HCT116 (cell line): ENCODE measurements around the gene RFPL2. TPM values are rescaled to one million over a fixed set of nuclear protein-coding genes. Genes with fewer than 3 reads are reported as not detected.

ENCODE experiments used
- ATAC-seq: fragments of 200-7000 bp; cut with Tn5 transposase; 2 replicates; pipeline ENCODE4 v1.9.1; 2020; ENCODE audit warnings: mild to moderate bottlenecking, moderate library complexity
- BruUV-seq: library from RNA; stranded (reverse); fragments of 400-500 nt; replicated peaks from 2 replicates; lab custom pipeline; 2021; lab: Mats Ljungman, UMichigan
- CTCF ChIA-PET: fragments of 300-600 bp; sonication (Branson Sonifier 250); formaldehyde crosslinking; loops from one replicate; lab custom pipeline; 2021; ENCODE audit warnings: antibody characterized with exemption; lab: Charles Lee
- POLR2A ChIA-PET: fragments of 300-600, 350-600 bp; sonication (Branson Sonifier 250); formaldehyde crosslinking; loops from one replicate; lab custom pipeline; 2021; ENCODE audit warnings: antibody characterized with exemption; lab: Charles Lee
- RAD21 ChIA-PET, 2 experiments: fragments of 300-600 bp; sonication (Branson Sonifier 250); formaldehyde crosslinking; loops; one replicate each; lab custom pipeline; 2023; ENCODE audit warnings: low total read pairs in 2 of 2; ENCODE audit not compliant: uncharacterized antibody in 2 of 2, unreplicated experiment in 2 of 2, low non-redundant PET in 1 of 2; lab: Charles Lee
- DNase-seq: peaks from one replicate; pipeline ENCODE4 v3.0.0-alpha.2; 2010; ENCODE audit warnings: low read depth, low spot score
- H2AFZ ChIP-seq: fragments of 200-600 bp; shearing (Covaris generic), sonication (generic); 2 replicates; pipeline ENCODE4 v1.6.1; 2017; ENCODE audit warnings: low read depth, mixed run types, mixed read lengths, antibody characterized with exemption, low read length; ENCODE audit not compliant: poor library complexity, severe bottlenecking
- H3K27ac ChIP-seq: 2 replicates; pipeline ENCODE4 v1.5.1; 2012; ENCODE audit warnings: low read depth, low read length
- H3K27me3 ChIP-seq: fragments of 200-600 bp; sonication (generic); 2 replicates; pipeline ENCODE4 v1.6.1; 2016; ENCODE audit warnings: mixed run types, low read length, mixed read lengths; ENCODE audit not compliant: insufficient read depth
- H3K36me3 ChIP-seq, 2 experiments: fragments of 200-500 bp in 1 of 2; fragments of 200-600 bp in 1 of 2; sonication (Bioruptor generic) in 1 of 2; sonication (generic) in 1 of 2; 2 replicates each; pipeline versions ENCODE4 v1.5.1 to v1.6.1; 2014 to 2016; ENCODE audit warnings: low read length in 2 of 2, inconsistent platforms in 1 of 2, mixed read lengths in 1 of 2, mixed run types in 1 of 2; ENCODE audit not compliant: insufficient read depth in 2 of 2, control insufficient read depth in 1 of 2
- H3K4me1 ChIP-seq, 2 experiments: fragments of 200-600 bp in 1 of 2; sonication (generic) in 1 of 2; 2 replicates each; pipeline versions ENCODE4 v1.5.1 to v1.6.1; 2012 to 2017; ENCODE audit warnings: low read length in 2 of 2, inconsistent platforms in 1 of 2, mild to moderate bottlenecking in 1 of 2, mixed read lengths in 1 of 2, mixed run types in 1 of 2, moderate library complexity in 1 of 2; ENCODE audit not compliant: insufficient read depth in 2 of 2, control insufficient read depth in 1 of 2
- H3K4me2 ChIP-seq: fragments of 200-600 bp; sonication (generic); 2 replicates; pipeline ENCODE4 v1.6.1; 2017; ENCODE audit warnings: mixed run types, low read length, mixed read lengths
- H3K4me3 ChIP-seq, 2 experiments: fragments of 200-600 bp in 1 of 2; sonication (generic) in 1 of 2; replicated peaks in 1 of 2; 2 replicates each; pipeline ENCODE4 v1.5.1; 2011 to 2016; ENCODE audit warnings: low read length in 2 of 2, control low read depth in 1 of 2, low read depth in 1 of 2, mild to moderate bottlenecking in 1 of 2, mixed read lengths in 1 of 2, mixed run types in 1 of 2
- H3K79me2 ChIP-seq: fragments of 200-600 bp; sonication (generic); 2 replicates; pipeline ENCODE4 v1.6.1; 2017; ENCODE audit warnings: mild to moderate bottlenecking, mixed run types, low read length, moderate library complexity, mixed read lengths; ENCODE audit not compliant: insufficient read depth
- H3K9ac ChIP-seq: fragments of 200-600 bp; sonication (generic); 2 replicates; pipeline ENCODE4 v1.6.1; 2016; ENCODE audit warnings: low read length, mixed read lengths
- H3K9me2 ChIP-seq: fragments of 200-600 bp; sonication (generic), shearing (Covaris generic); 2 replicates; pipeline ENCODE4 v1.6.1; 2017; ENCODE audit warnings: mixed run types, mild to moderate bottlenecking, moderate library complexity; ENCODE audit not compliant: insufficient read depth
- H3K9me3 ChIP-seq, 2 experiments: fragments of 200-500 bp in 1 of 2; fragments of 200-600 bp in 1 of 2; sonication (Bioruptor generic) in 1 of 2; sonication (generic) in 1 of 2; 2 replicates each; pipeline ENCODE4 v1.6.1; 2014 to 2017; ENCODE audit warnings: low read length in 2 of 2, mixed read lengths in 2 of 2, inconsistent platforms in 1 of 2, low read depth in 1 of 2, mild to moderate bottlenecking in 1 of 2, mixed run types in 1 of 2, moderate library complexity in 1 of 2; ENCODE audit not compliant: control insufficient read depth in 1 of 2, insufficient read depth in 1 of 2
- H4K20me1 ChIP-seq: fragments of 200-600 bp; sonication (generic), shearing (Covaris generic); 2 replicates; pipeline ENCODE4 v1.6.1; 2017; ENCODE audit warnings: mixed run types, mild to moderate bottlenecking, moderate library complexity; ENCODE audit not compliant: insufficient read depth
- EZH2 ChIP-seq: fragments of 200-600 bp; sonication (generic); IDR thresholded peaks from 2 replicates; pipeline ENCODE4 v1.6.1; 2017; ENCODE audit warnings: antibody characterized with exemption, mixed run types
- POLR2A ChIP-seq: IDR thresholded peaks from 2 replicates; pipeline ENCODE4 v1.7.0; 2011; ENCODE audit warnings: borderline replicate concordance; ENCODE audit not compliant: insufficient read depth, insufficient read length; ENCODE audit errors: extremely low read depth
- ZFX ChIP-seq: fragments of 450-650 bp; IDR thresholded peaks from 2 replicates; pipeline ENCODE4 v1.6.1; 2017
- ZNF274 ChIP-seq: fragments of 200-500 bp; sonication (Bioruptor generic); IDR thresholded peaks from 2 replicates; pipeline ENCODE4 v1.6.1; 2014; ENCODE audit warnings: mild to moderate bottlenecking, low read depth, low read length, inconsistent platforms
- intact Hi-C: fragments of 100-400 bp; cut with micrococcal nuclease; formaldehyde crosslinking; loops from 2 replicates; pipeline ENCODE4 v1.10.0; 2022
- total RNA-seq: library from RNA; stranded (reverse); gene quantifications from one replicate; pipeline ENCODE4 v1.2.1, GENCODE V29; 2021; ENCODE audit not compliant: unreplicated experiment
- TF ChIP-seq, protein P1 (sequence below): IDR thresholded peaks from 2 replicates; pipeline ENCODE4 v1.6.1; 2011; ENCODE audit warnings: mild to moderate bottlenecking, low read length, moderate library complexity; ENCODE audit not compliant: insufficient replicate concordance; ENCODE audit errors: extremely low read depth

RFPL2 gene
- total RNA-seq, 1 experiment from 2014 or later: 0.61 TPM

DNA sequence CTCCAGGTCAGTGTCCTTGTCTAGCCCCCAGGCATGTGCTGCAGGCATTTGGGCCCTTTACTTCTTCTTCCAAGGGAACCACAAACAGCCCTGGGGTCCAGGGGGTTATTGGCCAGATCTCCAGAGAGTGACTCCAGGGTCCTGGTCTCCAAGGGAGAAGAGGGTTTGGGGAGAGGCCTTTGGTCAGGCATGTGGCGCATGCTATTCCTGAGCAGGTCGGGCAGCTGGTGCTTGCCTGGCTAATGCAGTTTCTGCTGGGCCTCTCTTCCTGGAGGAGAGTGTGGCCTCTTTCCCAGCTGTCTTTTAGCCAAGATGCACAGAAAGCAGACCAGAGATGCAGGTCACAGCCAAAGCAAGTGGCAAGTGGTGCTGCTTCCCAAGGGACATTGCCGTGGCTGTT, 3.8 kb upstream of the RFPL2 start:
- Histone ChIP-seq H2AFZ (no peak overlapping the region), H3K79me2 (no peaks in the 10 kb centered on the region), H3K4me1 (peaks cover 19 to 33% of the 10 kb centered on the region in 2 experiments), H3K27ac (no peak overlapping the region), H3K9me2 (no peaks in the 10 kb centered on the region), H3K9ac (no peak overlapping the region), H3K9me3 (no peaks in the 10 kb centered on the region), H4K20me1 (no peaks in the 10 kb centered on the region), H3K4me3 (no peak overlapping the region), H3K4me2 (no peak overlapping the region), H3K36me3 (peaks cover 0 to 4% of the 10 kb centered on the region in 2 experiments; a peak in 2 of 4 replicates), H3K27me3 (no peaks in the 10 kb centered on the region)
- POLR2A ChIA-PET: no interaction called here
- intact Hi-C loops: loop anchor here (10.0 kb wide), 2 partner anchors 166 to 266 kb away; partner anchors contain the start of gene FBXO7
- no TSS peak for BruUV-seq
- no peak for DNase-seq
- RAD21 ChIA-PET: no interaction called here
- TF ChIP-seq POLR2A (no peak), EZH2 (no peak)
- no peak for ATAC-seq
- CTCF ChIA-PET: no interaction called here

DNA sequence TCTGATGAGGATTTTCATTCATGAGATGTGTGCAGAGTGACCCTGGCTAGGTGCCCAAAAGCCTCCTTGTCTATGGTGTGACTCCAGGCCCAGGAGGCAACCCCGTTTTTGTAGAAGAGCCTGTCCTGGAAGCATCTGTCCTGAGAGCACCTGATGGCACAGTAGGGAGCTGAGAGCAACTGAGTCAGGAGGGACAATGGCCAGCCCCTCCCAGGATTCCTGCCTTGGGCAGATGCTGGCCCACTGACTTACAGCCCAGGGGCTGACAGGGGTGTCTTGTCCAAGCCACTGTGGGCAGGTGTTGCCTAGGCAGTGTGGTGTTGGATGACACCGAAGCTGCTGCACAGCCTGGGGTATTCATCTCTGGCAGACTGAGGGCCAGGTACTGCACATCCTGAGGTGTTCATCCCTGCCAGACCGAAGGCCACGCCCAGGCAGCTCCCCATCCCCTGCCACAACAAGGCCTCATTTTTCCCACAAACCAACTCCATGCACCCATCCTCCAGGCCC, 3.2 kb upstream of the RFPL2 start:
- Histone ChIP-seq H3K9me2 (no peaks in the 10 kb centered on the region), H3K27me3 (no peaks in the 10 kb centered on the region), H3K36me3 (peaks cover 0 to 4% of the 10 kb centered on the region in 2 experiments; a peak in 2 of 4 replicates), H3K4me2 (no peak overlapping the region), H3K4me1 (peaks cover 19 to 33% of the 10 kb centered on the region in 2 experiments), H3K27ac (no peak overlapping the region), H3K79me2 (no peaks in the 10 kb centered on the region), H3K9ac (no peak overlapping the region), H3K4me3 (no peak overlapping the region), H3K9me3 (no peaks in the 10 kb centered on the region), H4K20me1 (no peaks in the 10 kb centered on the region), H2AFZ (no peak overlapping the region)
- ATAC-seq (no peak), DNase-seq (no peak)
- no TSS peak for BruUV-seq
- intact Hi-C loops: loop anchor here (2.0 to 10.0 kb wide), 3 partner anchors 167 to 267 kb away; partner anchors contain the start of gene FBXO7
- RAD21 ChIA-PET: no interaction called here
- TF ChIP-seq EZH2: no peak
- TF ChIP-seq, protein P1, sequence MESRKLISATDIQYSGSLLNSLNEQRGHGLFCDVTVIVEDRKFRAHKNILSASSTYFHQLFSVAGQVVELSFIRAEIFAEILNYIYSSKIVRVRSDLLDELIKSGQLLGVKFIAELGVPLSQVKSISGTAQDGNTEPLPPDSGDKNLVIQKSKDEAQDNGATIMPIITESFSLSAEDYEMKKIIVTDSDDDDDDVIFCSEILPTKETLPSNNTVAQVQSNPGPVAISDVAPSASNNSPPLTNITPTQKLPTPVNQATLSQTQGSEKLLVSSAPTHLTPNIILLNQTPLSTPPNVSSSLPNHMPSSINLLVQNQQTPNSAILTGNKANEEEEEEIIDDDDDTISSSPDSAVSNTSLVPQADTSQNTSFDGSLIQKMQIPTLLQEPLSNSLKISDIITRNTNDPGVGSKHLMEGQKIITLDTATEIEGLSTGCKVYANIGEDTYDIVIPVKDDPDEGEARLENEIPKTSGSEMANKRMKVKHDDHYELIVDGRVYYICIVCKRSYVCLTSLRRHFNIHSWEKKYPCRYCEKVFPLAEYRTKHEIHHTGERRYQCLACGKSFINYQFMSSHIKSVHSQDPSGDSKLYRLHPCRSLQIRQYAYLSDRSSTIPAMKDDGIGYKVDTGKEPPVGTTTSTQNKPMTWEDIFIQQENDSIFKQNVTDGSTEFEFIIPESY: no peak
- no peak for TF ChIP-seq POLR2A
- no peak for TF ChIP-seq ZFX
- TF ChIP-seq ZNF274: no peak
- CTCF ChIA-PET: interaction anchor here (1.1 kb wide), 1 partner anchor 237 kb away, joined by 3 read pairs; no protein-coding TSS in a partner anchor
- POLR2A ChIA-PET: no interaction called here
